Testis (tissue), 2 donors: ENCODE measurements around the gene PAM16.

Source experiments
- CTCF ChIP-seq, 3 experiments: fragments of 450-650 bp in 2 of 3; fragments of 200-600 bp in 1 of 3; sonication (generic) in 1 of 3; IDR thresholded peaks; one replicate each; pipeline ENCODE4 v1.5.1; 2016 to 2019; ENCODE audit warnings: antibody characterized with exemption in 3 of 3, mild to moderate bottlenecking in 2 of 3, moderate library complexity in 1 of 3
- POLR2A ChIP-seq: fragments of 450-650 bp; IDR thresholded peaks from one replicate; pipeline ENCODE4 v1.6.1; 2017; ENCODE audit warnings: antibody characterized with exemption, mild to moderate bottlenecking, moderate library complexity

GRCh38 chr16:4340443-4340842 is 10.7 kb downstream of the PAM16 start:
- TF ChIP-seq CTCF (IDR thresholded peaks at IDR 0.05), result no peak
- TF ChIP-seq POLR2A, result no peak
